NCI-H1694 (cell line): ENCODE results near the gene SLC30A2.

Source experiments
- DNase-seq: peaks from one replicate; lab custom pipeline; 2025; lab: John Stamatoyannopoulos, UW

SLC30A2 gene

GRCh38 chr1:26021647-26022403 is 24.1 kb downstream of the SLC30A2 start, which contains the start of gene EXTL1:
Gene EXTL1 (plus strand): TSS chr1:26021775. CDS start chr1:26022647, 872 bp downstream.
- peak; percentile 97 for DNase-seq

GRCh38 chr1:26020941-26021646 is 24.8 kb downstream of the SLC30A2 start:
- no peak for DNase-seq

- no peak for DNase-seq
These were observed 25.6 kb downstream of the SLC30A2 start for GRCh38 chr1:26020330-26020768.

GRCh38 chr1:26019641-26020315 is 26.1 kb downstream of the SLC30A2 start:
- no peak for DNase-seq

- no peak for DNase-seq
These were observed 28.3 kb downstream of the SLC30A2 start for GRCh38 chr1:26017606-26018005.

GRCh38 chr1:26016953-26017545 is 28.9 kb downstream of the SLC30A2 start:
- no peak for DNase-seq

GRCh38 chr1:26016258-26016952 is 29.5 kb downstream of the SLC30A2 start:
- DNase-seq = no peak

GRCh38 chr1:26015358-26015757 is 30.6 kb downstream of the SLC30A2 start:
- no peak for DNase-seq

- no peak for DNase-seq
These were observed 31.7 kb downstream of the SLC30A2 start for GRCh38 chr1:26014179-26014578.

- DNase-seq = peak; percentile 37
These were observed 33.1 kb downstream of the SLC30A2 start for GRCh38 chr1:26012864-26013263.

- no peak for DNase-seq
These were observed 35.1 kb downstream of the SLC30A2 start for GRCh38 chr1:26010825-26011224.

GRCh38 chr1:26009796-26010447 is 36.0 kb downstream of the SLC30A2 start:
- peak; percentile 43 for DNase-seq

- DNase-seq = no peak
These were observed 39.2 kb downstream of the SLC30A2 start for GRCh38 chr1:26006710-26007109.

- DNase-seq = no peak
These were observed 40.3 kb downstream of the SLC30A2 start for GRCh38 chr1:26005434-26006105.

- no peak for DNase-seq
These were observed 42.2 kb downstream of the SLC30A2 start for GRCh38 chr1:26003756-26004155.

- no peak for DNase-seq
These were observed 42.7 kb downstream of the SLC30A2 start for GRCh38 chr1:26003262-26003661.

- DNase-seq = no peak
These were observed 46.7 kb downstream of the SLC30A2 start for GRCh38 chr1:25999041-25999800.

- peak; percentile 99 for DNase-seq
These were observed 47.8 kb downstream of the SLC30A2 start, which contains the start of gene PAFAH2 for GRCh38 chr1:25997828-25998761. Gene PAFAH2 (minus strand): TSS chr1:25998063. CDS start chr1:25990816, 7,247 bp downstream.
